ENCODE data around the gene PRR20E.
"Not testable (repeated sequence)": the region's sequence is repeated elsewhere in the genome, so short reads cannot be mapped to it uniquely, and the experiment has no call there.

DNA sequence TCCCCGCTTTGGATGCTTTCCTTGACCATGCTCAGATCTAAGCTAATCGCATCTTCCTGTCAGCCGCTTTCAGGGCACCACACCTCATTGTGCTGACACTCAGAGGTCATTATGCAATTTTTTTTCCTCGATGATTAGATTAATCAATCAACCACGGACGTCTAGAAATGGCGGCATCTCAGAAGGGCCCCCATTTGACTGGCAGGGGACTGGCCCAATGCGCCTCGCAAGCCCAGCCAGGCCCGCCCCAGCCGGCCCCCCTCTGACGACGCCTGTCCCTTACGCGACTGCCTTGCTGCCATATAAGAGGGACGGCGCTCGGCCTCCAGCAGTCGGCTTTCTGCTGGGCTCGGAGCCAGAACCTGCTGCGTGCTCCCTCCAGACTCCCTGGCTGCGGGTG is 13.2 kb upstream of the PRR20E start, which contains the start of gene PRR20C:
- not testable (repeated sequence) for TF ChIP-seq ESRRG (CRISPR knock-in tag; IDR thresholded peaks at IDR 0.05)
- TF ChIP-seq, protein P1, sequence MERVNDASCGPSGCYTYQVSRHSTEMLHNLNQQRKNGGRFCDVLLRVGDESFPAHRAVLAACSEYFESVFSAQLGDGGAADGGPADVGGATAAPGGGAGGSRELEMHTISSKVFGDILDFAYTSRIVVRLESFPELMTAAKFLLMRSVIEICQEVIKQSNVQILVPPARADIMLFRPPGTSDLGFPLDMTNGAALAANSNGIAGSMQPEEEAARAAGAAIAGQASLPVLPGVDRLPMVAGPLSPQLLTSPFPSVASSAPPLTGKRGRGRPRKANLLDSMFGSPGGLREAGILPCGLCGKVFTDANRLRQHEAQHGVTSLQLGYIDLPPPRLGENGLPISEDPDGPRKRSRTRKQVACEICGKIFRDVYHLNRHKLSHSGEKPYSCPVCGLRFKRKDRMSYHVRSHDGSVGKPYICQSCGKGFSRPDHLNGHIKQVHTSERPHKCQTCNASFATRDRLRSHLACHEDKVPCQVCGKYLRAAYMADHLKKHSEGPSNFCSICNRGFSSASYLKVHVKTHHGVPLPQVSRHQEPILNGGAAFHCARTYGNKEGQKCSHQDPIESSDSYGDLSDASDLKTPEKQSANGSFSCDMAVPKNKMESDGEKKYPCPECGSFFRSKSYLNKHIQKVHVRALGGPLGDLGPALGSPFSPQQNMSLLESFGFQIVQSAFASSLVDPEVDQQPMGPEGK (CRISPR knock-in tag; IDR thresholded peaks at IDR 0.05; ENCODE audit: borderline replicate concordance) = not testable (repeated sequence)

All from SK-N-SH treated with all-trans-retinoic acid at 6 μM for 48 hours (cell line).